Tibial nerve (tissue), 3 donors: Measurements from ENCODE around the gene SLC25A17.

Source experiments
- CTCF ChIP-seq, 5 experiments: fragments of 200-600 bp in 3 of 5; fragments of 450-650 bp in 2 of 5; sonication (generic) in 3 of 5; IDR thresholded peaks; one replicate each; pipeline ENCODE4 v1.5.1; 2016 to 2019; ENCODE audit warnings: antibody characterized with exemption in 5 of 5, mild to moderate bottlenecking in 3 of 5, moderate library complexity in 2 of 5
- POLR2A ChIP-seq, 2 donors: fragments of 450-650 bp; IDR thresholded peaks; one replicate each; pipeline ENCODE4 v1.6.1; 2017; ENCODE audit warnings: antibody characterized with exemption in 2 of 2, mild to moderate bottlenecking in 2 of 2, moderate library complexity in 2 of 2

- TF ChIP-seq CTCF (IDR thresholded peaks at IDR 0.05) (no peak), POLR2A (IDR thresholded peaks at IDR 0.05) (no peak)
Observed at GRCh38 chr22:40862537-40862936, 43.4 kb upstream of the SLC25A17 start.
